ENCODE data around the gene FLT1.

GRCh38 chr13:28408863-28409262, 86.1 kb downstream of the FLT1 start:
- TF ChIP-seq EZH2 (IDR thresholded peaks at IDR 0.05; ENCODE audit: borderline replicate concordance, low read length) (no peak), CTCF (IDR thresholded peaks at IDR 0.05; ENCODE audit: low read length) (no peak)

Measured in OCI-LY1 (cell line).